HUDEP-2 (cell line): ENCODE data around the gene TLCD3A.
"Not testable (repeated sequence)": the region's sequence is repeated elsewhere in the genome, so short reads cannot be mapped to it uniquely, and the experiment has no call there.

Source experiments
- DNase-seq, 76 experiments: peaks; one replicate each; lab custom pipeline; 2025; ENCODE audit not compliant: unreplicated experiment in 76 of 76; lab: John Stamatoyannopoulos, UW

Gene TLCD3A

GRCh38 chr17:746783-747629 is 14.6 kb downstream of the TLCD3A start:
- no peak for DNase-seq

GRCh38 chr17:748604-749003 is 16.2 kb downstream of the TLCD3A start:
- not testable (repeated sequence) for DNase-seq

- DNase-seq, result not testable (repeated sequence)
Measured at GRCh38 chr17:749359-749758, 17.0 kb downstream of the TLCD3A start.

GRCh38 chr17:750431-751037 is 18.1 kb downstream of the TLCD3A start:
- no peak for DNase-seq

- peak in 21 of 76 experiments; percentile 3 to 52 (median 27) for DNase-seq
Measured at GRCh38 chr17:751269-752001, 19.0 kb downstream of the TLCD3A start.

GRCh38 chr17:752002-752619 is 19.7 kb downstream of the TLCD3A start, which contains the start of gene GEMIN4:
Gene GEMIN4, minus strand, starts transcription at chr17:752264. Its CDS starts 122 bp downstream, at chr17:752142.
- peak in 74 of 76 experiments; percentile 40 to 95 (median 86) for DNase-seq

GRCh38 chr17:752620-753219 is 20.3 kb downstream of the TLCD3A start:
- DNase-seq, result peak in 41 of 76 experiments; percentile 4 to 57 (median 29)

GRCh38 chr17:753418-753817 is 21.0 kb downstream of the TLCD3A start:
- no peak for DNase-seq

GRCh38 chr17:755319-755961 is 23.0 kb downstream of the TLCD3A start:
- not testable (repeated sequence) for DNase-seq

- DNase-seq, result not testable (repeated sequence)
Measured at GRCh38 chr17:756010-756567, 23.7 kb downstream of the TLCD3A start.

GRCh38 chr17:759964-760363 is 27.6 kb downstream of the TLCD3A start:
- no peak for DNase-seq

GRCh38 chr17:760371-760770 is 28.0 kb downstream of the TLCD3A start:
- DNase-seq, result no peak

- DNase-seq, result no peak
Measured at GRCh38 chr17:767076-767475, 34.7 kb downstream of the TLCD3A start.

GRCh38 chr17:773016-773415 is 40.6 kb downstream of the TLCD3A start:
- DNase-seq, result no peak

GRCh38 chr17:773467-774312 is 41.3 kb downstream of the TLCD3A start:
- no peak for DNase-seq

- no peak for DNase-seq
Measured at GRCh38 chr17:774313-774584, 41.9 kb downstream of the TLCD3A start.

- no peak for DNase-seq
Measured at GRCh38 chr17:778096-778495, 45.7 kb downstream of the TLCD3A start.

- peak in 74 of 76 experiments; percentile 3 to 90 (median 72) for DNase-seq
Measured at GRCh38 chr17:781805-782731, 49.7 kb downstream of the TLCD3A start, which contains the start of the genes GLOD4 and MRM3. Gene GLOD4, minus strand, starts transcription at chr17:782280. Its CDS starts 25 bp downstream, at chr17:782255. Gene MRM3, plus strand, starts transcription at chr17:782353. Its CDS starts 26 bp downstream, at chr17:782379.
